ENCODE results near the gene AK2.

The AK2 gene

GRCh38 chr1:33021567-33022431 lies 14.9 kb downstream of the AK2 start:
- FAIRE-seq: no peak

GRCh38 chr1:33018112-33018511 lies 18.6 kb downstream of the AK2 start:
- FAIRE-seq: no peak

DNA sequence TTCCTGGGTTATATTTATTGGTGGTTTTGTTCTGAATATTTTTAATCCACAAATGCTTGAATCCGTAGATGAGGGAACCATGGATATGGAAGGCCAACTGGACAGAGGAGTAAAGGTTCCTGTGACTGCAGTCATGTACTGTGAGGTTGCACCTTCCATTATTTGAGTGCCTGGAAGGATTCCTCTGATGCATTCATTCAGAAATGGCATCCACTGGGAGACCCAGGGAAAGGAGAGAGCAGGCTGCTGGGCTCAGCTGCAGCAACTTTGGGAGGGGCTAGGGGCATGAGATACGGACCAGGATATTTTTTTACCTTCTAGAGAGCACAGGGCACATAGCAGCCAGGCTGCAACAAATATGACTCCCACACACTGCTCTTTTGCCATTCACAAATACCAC lies 19.5 kb downstream of the AK2 start:
- FAIRE-seq: no peak

GRCh38 chr1:33015216-33015615 lies 21.5 kb downstream of the AK2 start:
- no peak for FAIRE-seq

GRCh38 chr1:33014464-33015163 lies 22.1 kb downstream of the AK2 start:
- no peak for FAIRE-seq

DNA sequence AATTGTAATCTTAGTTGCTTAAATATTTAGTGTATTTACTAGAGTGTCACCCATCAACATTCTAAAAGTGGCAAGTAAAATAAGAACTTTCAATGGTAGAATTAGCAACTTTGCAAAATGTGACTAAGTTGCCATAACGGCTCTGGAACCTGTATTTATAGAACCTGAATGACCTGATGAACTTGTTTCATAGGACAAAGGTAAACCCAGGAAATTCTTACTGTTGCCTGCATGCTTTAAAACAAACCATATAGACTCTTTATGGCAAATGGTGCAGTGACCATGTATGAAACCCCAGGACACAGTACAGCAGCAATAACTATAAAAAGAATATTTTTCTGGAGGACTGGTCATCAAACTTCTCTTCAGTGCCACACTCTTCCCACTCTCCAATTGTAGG lies 22.9 kb downstream of the AK2 start:
- no peak for FAIRE-seq

GRCh38 chr1:33012165-33012564 lies 24.5 kb downstream of the AK2 start:
- no peak for FAIRE-seq

DNA sequence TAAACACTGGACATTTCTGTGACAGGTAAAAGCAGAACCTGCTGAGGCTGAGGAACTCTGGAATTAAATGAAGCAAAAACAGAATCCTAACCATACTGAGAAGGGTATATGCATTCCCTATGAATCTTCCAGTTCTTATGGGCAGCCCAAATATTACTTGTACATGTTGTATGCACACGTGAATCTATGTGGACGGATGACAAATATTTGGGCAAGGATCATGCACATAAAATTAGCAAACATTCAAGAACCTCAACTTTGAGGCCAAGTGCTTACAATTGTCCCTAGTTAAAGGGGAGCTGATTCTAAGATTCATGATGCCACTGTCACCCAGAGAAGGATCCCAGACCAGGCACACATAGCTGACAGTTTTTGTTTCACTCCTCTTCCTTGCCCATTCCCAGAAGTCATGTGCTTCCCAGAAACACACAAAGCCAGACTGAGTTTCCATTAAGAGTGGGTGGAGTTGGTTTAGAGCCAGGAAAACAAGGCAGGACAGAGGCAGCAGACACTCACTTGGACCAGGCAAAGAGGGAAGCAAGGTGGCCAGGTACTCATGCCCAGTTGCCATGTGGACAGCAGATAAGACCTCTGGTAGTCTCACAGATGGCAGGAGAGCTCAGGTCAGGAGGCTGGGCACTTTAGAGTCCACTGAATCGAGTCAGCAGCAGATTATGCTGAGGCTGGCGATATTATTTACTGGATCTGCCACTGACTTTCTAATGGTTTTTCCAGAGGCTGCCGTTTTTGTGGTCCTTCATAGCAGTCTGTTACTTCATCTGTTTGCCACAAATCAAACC lies 25.6 kb downstream of the AK2 start:
- FAIRE-seq: no peak

DNA sequence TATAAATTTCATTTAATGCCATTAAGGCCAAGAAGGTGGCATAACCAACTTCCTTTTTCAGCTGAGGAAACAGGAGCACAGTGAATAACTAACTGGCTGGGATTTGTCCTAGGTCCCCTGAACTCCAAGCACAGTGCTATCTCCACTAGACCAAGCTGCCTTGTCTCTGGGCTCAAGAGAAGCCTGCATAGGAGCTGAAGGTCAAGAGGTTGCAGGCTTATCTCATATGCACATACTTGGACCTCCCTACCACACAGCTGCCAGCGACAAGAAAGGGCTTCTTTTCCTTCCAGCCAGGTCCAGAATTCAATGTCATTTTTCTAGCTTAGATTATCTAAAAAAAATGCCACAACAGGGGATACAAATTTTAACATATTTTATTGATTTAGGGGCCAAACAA lies 27.1 kb downstream of the AK2 start:
- FAIRE-seq: no peak

- FAIRE-seq: no peak
These were observed 28.4 kb downstream of the AK2 start for GRCh38 chr1:33008051-33008914.

GRCh38 chr1:33007190-33008050 lies 29.3 kb downstream of the AK2 start:
- FAIRE-seq: no peak

- no peak for FAIRE-seq
These were observed 30.8 kb downstream of the AK2 start for GRCh38 chr1:33005838-33006421.

- FAIRE-seq: no peak
These were observed 31.4 kb downstream of the AK2 start for GRCh38 chr1:33005117-33005837.

DNA sequence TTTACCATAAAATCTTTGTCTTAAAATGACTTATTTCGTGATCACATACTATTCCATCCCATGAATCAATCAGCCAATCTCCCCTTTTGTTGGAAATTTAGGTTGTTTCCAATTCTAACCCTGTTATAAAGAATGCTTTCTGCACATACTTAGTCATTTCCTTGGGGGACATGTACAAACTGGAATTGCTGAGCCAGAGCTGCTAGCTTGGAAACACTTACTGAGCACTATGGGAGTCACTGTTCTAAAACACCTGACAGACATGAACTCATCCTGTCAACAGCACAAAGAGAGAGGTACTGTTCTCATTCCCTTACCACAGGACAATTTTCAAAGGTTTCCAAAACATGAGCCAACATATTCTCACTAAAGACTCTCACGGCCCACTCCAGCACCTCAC lies 32.1 kb downstream of the AK2 start:
- FAIRE-seq: no peak

DNA sequence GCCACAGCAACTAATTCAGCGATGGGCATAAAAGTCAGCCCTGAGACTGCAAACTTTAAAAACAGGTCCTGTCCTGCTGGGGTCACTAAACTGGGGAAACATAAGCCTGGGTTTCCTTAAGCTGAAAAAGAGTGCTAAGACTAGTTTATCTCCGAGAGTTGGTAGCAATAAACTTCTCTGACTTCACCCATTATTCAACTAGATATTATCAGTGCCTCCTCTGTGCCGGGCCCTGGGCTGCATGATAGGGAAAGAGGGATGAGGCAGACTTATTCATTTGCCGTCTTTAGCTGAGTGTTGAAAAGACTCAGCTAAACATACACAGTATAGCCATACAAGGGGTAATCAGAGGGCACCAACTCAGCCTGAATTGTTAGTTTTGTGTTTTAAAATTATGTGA lies 33.0 kb downstream of the AK2 start:
- FAIRE-seq: no peak

DNA sequence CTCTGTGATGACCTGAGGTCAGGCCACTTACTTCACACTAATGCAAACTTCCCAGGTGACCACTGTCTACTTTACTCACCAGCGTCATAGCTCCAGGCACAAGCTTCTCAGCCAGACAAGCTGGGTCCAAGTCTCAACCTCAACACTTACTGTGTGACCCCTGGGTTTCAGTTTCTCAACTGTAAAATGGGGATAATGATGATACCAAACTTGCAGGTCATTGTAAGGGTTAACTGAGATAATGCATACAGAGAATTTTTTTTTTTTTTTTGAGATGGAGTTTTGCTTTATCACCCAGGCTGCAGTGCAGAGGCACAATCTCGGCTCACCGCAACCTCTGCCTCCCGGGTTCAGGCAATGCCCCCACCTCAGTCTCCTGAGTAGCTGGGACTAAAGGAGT lies 34.7 kb downstream of the AK2 start:
- FAIRE-seq: no peak

GRCh38 chr1:33001282-33001681 lies 35.4 kb downstream of the AK2 start:
- FAIRE-seq: no peak

- no peak for FAIRE-seq
These were observed 36.2 kb downstream of the AK2 start for GRCh38 chr1:33000427-33001026.

DNA sequence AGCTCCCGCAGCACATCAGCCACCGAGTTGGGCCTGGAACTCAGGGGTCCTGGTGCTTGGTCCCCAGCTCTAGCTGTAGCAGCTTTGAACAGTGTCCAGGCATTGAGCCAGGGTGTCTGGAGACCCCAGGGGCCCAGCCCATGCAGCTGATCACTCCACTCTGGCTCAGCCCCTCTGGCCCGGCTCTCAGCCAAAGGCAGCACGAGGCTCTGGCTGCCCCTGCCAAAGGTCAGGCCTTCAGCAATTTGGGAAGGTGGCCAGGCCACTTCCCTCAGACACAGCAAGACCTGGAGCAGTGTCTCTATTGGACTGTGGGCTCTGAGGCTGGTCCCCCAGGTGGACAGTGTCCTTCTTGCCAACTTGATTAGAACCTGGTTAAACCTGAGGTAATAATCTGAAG lies 37.7 kb downstream of the AK2 start:
- no peak for FAIRE-seq

DNA sequence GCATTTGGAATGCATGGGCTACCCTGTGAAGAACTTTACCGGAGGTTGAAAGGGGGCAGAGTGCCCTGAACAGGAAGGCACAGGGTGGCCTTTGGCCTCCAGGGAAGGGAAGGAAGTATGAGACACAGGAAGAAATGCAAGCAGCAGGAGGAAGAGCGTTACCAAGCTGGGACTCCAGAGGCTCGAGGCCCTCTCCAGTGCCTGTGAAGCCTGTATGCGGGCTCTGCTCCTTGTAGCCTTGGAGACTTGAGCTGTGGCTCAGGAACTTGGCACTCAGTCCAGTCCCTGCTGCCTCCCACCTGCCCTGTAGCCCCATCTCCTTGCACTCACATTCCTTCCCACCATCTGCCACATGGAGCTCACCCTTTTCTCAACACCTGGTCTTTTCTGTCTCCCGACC lies 38.6 kb downstream of the AK2 start:
- no peak for FAIRE-seq

All from colon (tissue), 2 donors.